ENCODE results near the gene CCDC93. TPM values are rescaled to one million over a fixed set of nuclear protein-coding genes. Genes with fewer than 3 reads are reported as not detected.

The CCDC93 gene
- total and polyA plus RNA-seq, 12 donors: 6.0 to 43.7 (median 29.4) TPM

GRCh38 chr2:117981810-117982209 is 32.1 kb downstream of the CCDC93 start:
- DNase-seq (no peak), ATAC-seq (no peak)
- Histone ChIP-seq H3K4me3 (no peak overlapping the region), H3K27ac (peak overlapping the region in 1 of 10 donors; percentile 67), H3K36me3 (peaks cover 0 to 99% (median 27%) of the 10 kb centered on the region in 9 donors), H3K27me3 (no peaks in the 10 kb centered on the region), H3K4me1 (peaks cover 0 to 40% (median 13%) of the 10 kb centered on the region in 9 donors), H3K9me3 (no peaks in the 10 kb centered on the region)
- WGBS, 2 donors: 91 to 94% methylated on average over 1 of the region's 1 CpG
- intact Hi-C loops (cut with DNase I): no loop called here
- no peak for TF ChIP-seq CTCF (IDR thresholded peaks at IDR 0.05)

GRCh38 chr2:117980783-117981676 is 32.8 kb downstream of the CCDC93 start:
- Histone ChIP-seq H3K4me1 (peaks cover 0 to 40% (median 13%) of the 10 kb centered on the region in 9 donors), H3K27ac (peak overlapping the region in 3 of 10 donors; percentile 5 to 67 (median 41)), H3K4me3 (no peak overlapping the region), H3K27me3 (no peaks in the 10 kb centered on the region), H3K9me3 (no peaks in the 10 kb centered on the region), H3K36me3 (peaks cover 0 to 99% (median 27%) of the 10 kb centered on the region in 9 donors)
- ATAC-seq (peak in 5 of 8 donors; percentile 16 to 83 (median 24)), DNase-seq (no peak)
- TF ChIP-seq CTCF (IDR thresholded peaks at IDR 0.05): no peak
- 94 to 95% methylated on average over 5 of the region's 5 CpGs for WGBS, 2 donors
- intact Hi-C loops (cut with DNase I): no loop called here

GRCh38 chr2:117979911-117980701 is 33.8 kb downstream of the CCDC93 start:
- DNase-seq (no peak), ATAC-seq (peak in 3 of 8 donors; percentile 18 to 21 (median 20))
- no peak for TF ChIP-seq CTCF (IDR thresholded peaks at IDR 0.05)
- no peaks in the 10 kb centered on the region for H3K9me3 ChIP-seq
- H3K4me3 ChIP-seq: no peak overlapping the region
- H3K36me3 ChIP-seq: peaks cover 0 to 99% (median 24%) of the 10 kb centered on the region in 9 donors
- H3K4me1 ChIP-seq: peaks cover 0 to 40% (median 13%) of the 10 kb centered on the region in 9 donors
- WGBS, 2 donors: 83 to 90% methylated on average over 6 of the region's 6 CpGs
- no peaks in the 10 kb centered on the region for H3K27me3 ChIP-seq
- peak overlapping the region in 3 of 10 donors; percentile 5 to 67 (median 41) for H3K27ac ChIP-seq
- intact Hi-C loops (cut with DNase I): no loop called here

- Histone ChIP-seq H3K4me3 (no peak overlapping the region), H3K27me3 (no peaks in the 10 kb centered on the region), H3K4me1 (peaks cover 0 to 37% (median 0%) of the 10 kb centered on the region in 9 donors), H3K27ac (no peak overlapping the region), H3K9me3 (no peaks in the 10 kb centered on the region), H3K36me3 (peaks cover 0 to 99% (median 46%) of the 10 kb centered on the region in 9 donors)
- WGBS, 2 donors: 95 to 96% methylated on average over 3 of the region's 3 CpGs
- DNase-seq: no peak
- no peak for ATAC-seq
- intact Hi-C loops (cut with DNase I): no loop called here
- TF ChIP-seq CTCF (IDR thresholded peaks at IDR 0.05): no peak
Observed at GRCh38 chr2:117977696-117978095, 36.2 kb downstream of the CCDC93 start.

Measured in heart right ventricle (tissue), 16 donors.